CMK (cell line): ENCODE results near the gene TBX1.

ENCODE experiments used
- DNase-seq: peaks from one replicate; pipeline ENCODE4 v3.0.0-alpha.2; 2010; ENCODE audit warnings: low read depth

The TBX1 gene

GRCh38 chr22:19753996-19754700 is 6.4 kb upstream of the TBX1 start:
- no peak for DNase-seq

GRCh38 chr22:19754701-19755144 is 5.9 kb upstream of the TBX1 start:
- DNase-seq: no peak

- no peak for DNase-seq
Observed at GRCh38 chr22:19755145-19755710, 5.3 kb upstream of the TBX1 start.

DNA sequence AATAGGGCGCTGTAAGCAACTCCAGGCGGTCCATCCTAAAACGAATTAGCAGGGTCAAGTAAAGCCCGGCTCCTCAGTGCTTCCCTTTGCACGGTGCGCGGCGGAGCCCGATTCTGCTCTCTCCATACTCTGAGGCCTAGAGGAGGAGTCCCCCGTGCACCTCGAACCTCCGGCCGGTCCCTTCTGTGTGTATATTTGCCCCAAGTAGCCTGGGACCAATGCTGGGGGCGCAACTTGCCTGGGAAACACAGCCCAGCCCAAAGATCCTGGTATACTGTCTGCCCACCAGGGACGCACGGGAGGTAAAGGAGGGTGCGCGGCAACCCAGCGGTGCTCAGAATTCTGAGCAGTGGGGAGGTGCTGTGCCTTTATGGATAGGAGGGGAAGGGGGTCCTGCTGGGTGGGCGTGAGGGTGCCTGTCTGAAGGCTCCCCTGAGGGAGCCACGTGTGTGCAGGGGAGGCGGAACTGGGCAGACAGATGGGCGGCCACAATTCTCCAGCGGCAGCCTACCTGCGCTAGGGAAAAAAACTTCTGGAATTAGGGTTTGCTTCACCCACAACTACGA is 4.8 kb upstream of the TBX1 start:
- DNase-seq: no peak

DNA sequence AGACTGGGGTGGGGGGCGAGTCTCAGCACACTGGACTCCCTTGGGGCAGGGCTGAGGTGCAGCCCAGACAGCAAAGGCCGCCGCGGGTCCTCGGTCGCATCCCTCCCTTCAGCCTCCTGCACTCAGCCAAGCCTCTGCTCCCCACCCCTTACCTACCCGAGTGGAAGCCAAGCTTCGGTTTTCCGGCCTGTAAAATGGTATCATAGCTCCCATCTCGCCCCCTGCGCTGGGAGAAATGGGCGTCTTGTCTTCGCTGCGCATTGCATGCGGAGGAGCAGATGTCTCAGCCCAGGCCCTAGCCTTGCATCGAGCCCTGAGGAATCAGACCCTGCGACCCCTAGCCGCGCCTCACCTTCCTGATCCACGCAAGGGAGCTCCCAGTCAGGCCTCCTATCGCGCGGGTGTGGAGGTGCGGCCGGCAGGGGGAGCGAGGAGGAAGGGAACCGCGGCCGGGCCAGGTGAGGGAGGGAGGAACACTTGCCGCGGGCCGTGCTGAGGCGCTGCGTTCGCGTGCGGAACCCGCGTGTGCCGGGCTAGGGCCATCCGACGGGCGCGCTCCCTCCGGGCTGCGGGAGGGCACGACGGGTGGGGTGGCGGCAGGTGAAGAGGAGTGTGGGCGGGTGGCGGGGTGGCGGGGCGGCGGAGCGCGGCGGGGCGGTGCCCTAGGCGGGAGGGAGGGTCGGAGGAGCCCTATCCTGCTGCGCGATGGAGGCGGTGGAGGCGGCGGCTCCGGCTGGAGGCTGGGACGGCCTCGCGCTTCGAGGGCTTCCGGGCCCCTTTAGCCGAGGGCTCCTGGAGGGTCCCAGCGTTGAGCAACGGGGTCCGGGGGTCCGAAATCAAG is 4.1 kb upstream of the TBX1 start:
- DNase-seq: no peak

DNA sequence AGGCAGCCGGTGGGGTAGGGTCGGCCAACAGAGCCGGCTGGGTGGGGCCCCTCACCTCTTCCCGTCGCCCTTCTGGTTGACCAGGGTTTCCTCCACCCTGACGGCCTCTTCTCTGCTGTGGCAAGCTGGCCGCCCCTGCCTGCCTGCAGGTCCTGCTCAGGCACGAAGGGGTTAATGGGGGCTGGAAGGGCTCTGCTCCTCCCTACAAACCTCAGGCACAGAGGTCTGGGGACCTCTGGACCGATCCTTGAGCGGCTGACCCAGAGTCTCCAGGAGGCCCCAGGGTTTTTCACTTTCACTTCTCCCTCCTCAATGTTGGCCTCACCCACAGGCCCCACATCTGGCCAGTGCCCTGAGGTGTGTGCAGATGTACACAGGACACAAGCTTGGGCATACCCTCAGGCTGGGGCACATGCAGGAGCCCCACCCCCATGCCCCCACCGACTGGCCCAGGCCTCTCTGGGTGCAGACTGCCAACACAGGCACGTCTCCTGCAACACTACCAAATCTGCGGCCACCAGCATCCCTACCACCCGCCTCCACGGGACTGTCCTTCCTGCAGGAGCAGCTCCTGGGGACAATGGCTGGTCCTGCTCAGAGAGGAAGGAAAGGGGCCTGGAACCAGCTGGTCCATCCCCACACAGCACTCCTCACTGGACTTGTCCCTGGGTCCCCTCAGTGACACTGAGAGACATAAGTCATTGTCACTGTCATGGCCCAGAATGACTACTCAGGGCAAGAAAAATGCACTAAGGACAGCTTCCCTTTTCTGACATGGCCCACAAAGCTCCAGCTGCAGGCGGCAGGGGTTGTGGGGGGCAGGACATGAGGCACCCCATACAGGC is 3.2 kb upstream of the TBX1 start:
- DNase-seq: no peak

- no peak for DNase-seq
Observed at GRCh38 chr22:19757985-19758895, 2.3 kb upstream of the TBX1 start.

- no peak for DNase-seq
Observed at GRCh38 chr22:19758896-19759426, 1.6 kb upstream of the TBX1 start.

DNA sequence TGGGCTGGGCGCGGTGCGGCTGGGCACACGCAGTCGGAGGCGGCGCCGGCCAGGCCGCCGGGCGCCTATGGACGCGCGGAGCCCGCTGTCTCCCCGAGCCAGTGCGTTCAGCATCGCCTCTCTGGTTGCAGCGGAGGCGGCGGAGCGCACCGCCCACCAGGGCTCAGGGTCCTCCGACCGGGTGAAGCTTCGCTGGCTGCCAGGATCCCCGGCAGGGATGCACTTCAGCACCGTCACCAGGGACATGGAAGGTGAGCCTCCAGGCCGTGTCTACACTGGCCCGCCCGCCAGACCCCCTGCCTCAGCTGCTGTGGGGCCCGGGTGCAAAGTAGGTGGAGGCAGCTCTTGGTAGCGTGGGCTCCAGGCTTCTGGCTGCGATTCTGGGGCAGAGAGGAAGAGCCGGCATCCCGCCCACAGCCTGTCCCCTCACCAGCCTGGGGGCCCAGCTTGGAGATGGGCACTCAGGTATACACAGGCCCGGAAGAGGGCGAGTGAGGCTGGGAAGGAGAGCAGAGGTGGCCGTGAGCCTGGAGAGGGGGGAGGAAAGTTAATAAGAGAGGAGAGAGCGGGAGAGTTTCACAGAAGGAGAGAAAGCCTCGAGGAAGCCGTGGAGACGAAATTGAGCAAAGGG is 1.0 kb upstream of the TBX1 start:
- no peak for DNase-seq

DNA sequence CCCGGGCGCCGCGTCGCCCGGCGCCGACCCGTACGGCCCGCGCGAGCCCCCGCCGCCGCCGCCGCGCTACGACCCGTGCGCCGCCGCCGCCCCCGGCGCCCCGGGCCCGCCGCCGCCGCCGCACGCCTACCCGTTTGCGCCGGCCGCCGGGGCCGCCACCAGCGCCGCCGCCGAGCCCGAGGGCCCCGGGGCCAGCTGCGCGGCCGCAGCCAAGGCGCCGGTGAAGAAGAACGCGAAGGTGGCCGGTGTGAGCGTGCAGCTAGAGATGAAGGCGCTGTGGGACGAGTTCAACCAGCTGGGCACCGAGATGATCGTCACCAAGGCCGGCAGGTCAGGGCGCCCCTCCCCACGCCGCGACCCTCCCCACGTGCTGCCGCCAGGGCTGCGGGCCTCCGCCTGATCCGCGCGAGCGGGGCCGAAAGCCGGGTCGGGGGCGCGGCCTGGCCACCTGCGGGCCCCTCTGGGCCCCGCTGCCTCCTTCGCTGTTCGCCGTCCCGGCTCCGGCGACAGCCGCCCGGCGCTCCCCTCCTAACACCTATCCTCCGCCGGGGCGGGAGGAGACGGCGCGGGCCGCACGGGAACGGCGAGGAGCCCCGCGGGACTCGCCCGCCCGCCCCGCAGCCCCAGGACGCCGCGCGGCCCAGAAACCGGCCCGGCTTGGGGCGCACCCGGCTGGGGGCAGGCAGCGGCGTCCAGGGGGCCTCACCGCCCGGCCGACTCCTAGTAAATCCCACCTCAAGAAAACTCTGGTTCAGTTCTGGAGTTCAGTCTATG is 560 bp downstream of the TBX1 start:
- no peak for DNase-seq

DNA sequence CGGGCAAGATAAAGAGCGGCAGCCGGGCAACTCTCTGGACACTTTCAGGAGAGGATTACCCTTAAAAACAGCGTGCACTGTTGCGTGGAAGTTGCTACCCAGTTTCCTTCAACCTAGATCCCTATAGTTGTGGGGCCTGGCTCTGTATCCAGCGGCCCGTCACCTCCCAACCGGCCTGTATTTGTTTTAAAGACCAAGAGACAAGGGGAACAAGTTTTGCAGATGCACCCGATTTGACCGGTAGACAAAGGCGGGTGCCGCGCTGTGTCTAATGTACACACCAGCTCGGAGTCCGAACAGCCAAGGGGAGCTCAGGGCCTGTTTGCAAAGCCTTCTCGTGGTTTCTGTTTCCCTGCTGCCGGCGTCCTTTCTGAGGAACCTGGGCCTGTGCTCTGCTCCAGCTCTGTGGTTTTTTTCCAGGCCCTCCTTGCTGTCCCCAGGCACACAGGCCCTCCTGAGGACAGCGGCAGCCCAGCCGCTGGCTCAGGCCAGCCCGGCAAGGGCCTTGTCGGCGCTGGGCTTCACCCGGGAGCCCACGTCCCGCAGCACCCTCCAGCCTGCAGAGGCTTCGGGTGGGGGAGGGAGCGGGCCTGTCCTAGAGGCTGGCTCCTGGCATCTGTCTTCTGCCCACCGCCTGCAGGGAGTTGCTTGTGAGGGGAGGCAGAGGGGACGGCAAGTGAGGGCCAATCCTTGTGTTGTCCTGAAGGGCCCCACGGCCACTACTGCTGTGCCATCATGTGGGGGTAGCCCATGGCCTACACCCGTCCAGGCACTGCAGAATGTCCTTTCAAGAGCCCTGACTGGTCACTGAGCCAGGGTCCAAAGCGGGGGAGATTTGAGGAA is 1.4 kb downstream of the TBX1 start:
- DNase-seq: no peak

DNA sequence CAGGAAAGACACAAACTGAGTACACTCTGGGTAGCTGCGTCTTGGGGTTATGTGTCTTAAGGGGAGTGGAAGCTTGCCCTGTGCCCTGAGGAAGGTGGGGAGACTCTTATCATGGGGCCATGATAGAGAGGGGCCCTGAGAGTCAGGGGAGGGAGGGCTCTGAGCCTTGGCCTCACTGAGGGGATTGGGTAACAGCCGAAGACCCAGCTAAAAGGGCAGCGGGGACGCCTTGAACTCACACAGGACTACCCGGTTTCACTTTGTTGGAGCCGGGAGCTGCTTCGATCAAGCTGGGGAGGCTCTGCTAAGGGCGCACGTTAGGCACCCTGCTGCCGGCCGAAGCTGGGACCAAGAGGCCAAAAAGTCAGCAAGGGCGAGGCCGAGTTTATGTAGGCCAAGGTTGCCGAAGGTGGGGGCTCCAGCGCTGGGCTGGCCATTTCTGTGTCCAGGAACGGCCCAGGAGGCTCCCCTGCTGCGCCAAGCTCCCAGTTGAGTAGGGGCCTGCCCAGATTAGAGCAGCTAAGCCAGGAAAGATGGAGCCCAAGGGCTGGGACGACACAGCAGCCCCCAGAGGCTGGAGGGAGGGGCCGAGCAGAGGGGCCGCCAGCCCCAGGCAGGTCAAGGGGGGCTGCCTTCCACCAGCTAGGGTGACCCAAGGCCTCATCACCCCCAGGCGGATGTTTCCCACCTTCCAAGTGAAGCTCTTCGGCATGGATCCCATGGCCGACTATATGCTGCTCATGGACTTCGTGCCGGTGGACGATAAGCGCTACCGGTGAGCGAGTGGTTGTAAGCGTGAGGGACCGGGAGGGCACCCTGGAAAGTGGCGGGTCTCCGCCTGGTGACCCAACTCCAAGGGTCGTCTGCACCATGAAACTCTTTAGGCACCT is 2.2 kb downstream of the TBX1 start:
- no peak for DNase-seq

GRCh38 chr22:19763458-19764298 is 3.1 kb downstream of the TBX1 start:
- DNase-seq: no peak

DNA sequence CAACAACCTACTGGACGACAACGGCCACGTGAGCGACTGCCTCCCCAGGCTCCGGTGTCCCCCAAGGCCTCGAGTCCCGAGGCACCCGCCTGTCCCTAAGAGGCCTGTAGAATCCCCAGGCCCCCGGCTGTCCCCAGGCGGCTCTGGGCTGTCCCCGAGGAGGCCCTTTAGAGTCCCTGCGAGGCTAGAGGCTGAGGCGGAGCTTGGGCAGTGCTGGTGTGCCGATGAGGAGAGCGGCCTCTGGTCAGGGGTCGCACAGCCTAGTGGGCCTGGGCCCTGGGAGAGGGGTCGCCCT is 3.7 kb downstream of the TBX1 start:
- no peak for DNase-seq

- DNase-seq: no peak
Observed at GRCh38 chr22:19764636-19765476, 4.3 kb downstream of the TBX1 start.
